PC-9 (cell line): ENCODE data around the gene ANXA3. TPM values are rescaled to one million over a fixed set of nuclear protein-coding genes. Genes with fewer than 3 reads are reported as not detected.

ENCODE experiments used
- BruUV-seq: library from RNA; stranded (reverse); fragments of 400-500 nt; replicated peaks from 2 replicates; lab custom pipeline; 2021; lab: Mats Ljungman, UMichigan
- CTCF ChIA-PET: fragments of 300-600 bp; sonication (Branson Sonifier 250); formaldehyde crosslinking; loops from one replicate; lab custom pipeline; 2022; ENCODE audit warnings: antibody characterized with exemption; lab: Charles Lee
- POLR2A ChIA-PET: fragments of 300-600 bp; sonication (Branson Sonifier 250); formaldehyde crosslinking; loops from one replicate; lab custom pipeline; 2022; ENCODE audit warnings: antibody characterized with exemption; ENCODE audit not compliant: unreplicated experiment; lab: Charles Lee
- DNase-seq, 2 experiments: peaks; one replicate each; pipeline versions ENCODE4 v3.0.0 to v3.0.0-alpha.2; 2015 to 2022; ENCODE audit warnings: mixed read lengths in 1 of 2
- H2AFZ ChIP-seq: fragments of 200-600 bp; sonication (generic); 2 replicates; pipeline ENCODE4 v1.8.1; 2017; ENCODE audit warnings: antibody characterized with exemption
- H3F3A ChIP-seq: fragments of 200-600 bp; sonication (generic); 2 replicates; pipeline ENCODE4 v1.8.1; 2017; ENCODE audit warnings: antibody characterized with exemption, mild to moderate bottlenecking, low read depth; ENCODE audit not compliant: insufficient read depth
- H3K27ac ChIP-seq: fragments of 200-600 bp; sonication (generic); 2 replicates; pipeline ENCODE4 v1.6.1; 2016; ENCODE audit warnings: mixed run types
- H3K27me3 ChIP-seq: fragments of 200-600 bp; sonication (generic); 2 replicates; pipeline ENCODE4 v1.6.1; 2016; ENCODE audit warnings: low read depth, mixed run types; ENCODE audit not compliant: insufficient read depth
- H3K36me3 ChIP-seq: fragments of 200-600 bp; sonication (generic); 2 replicates; pipeline ENCODE4 v1.6.1; 2016; ENCODE audit warnings: low read depth, mixed run types
- H3K4me1 ChIP-seq: fragments of 200-600 bp; sonication (generic); replicated peaks from 2 replicates; pipeline ENCODE4 v1.6.1; 2016; ENCODE audit warnings: mixed run types; ENCODE audit not compliant: insufficient read depth
- H3K4me2 ChIP-seq: fragments of 200-600 bp; sonication (generic); 2 replicates; pipeline ENCODE4 v1.6.1; 2017; ENCODE audit warnings: mixed run types
- H3K4me3 ChIP-seq: fragments of 200-600 bp; sonication (generic); 2 replicates; pipeline ENCODE4 v1.6.1; 2016; ENCODE audit warnings: mixed run types
- H3K79me2 ChIP-seq: fragments of 200-600 bp; sonication (generic); 2 replicates; pipeline ENCODE4 v1.6.1; 2017; ENCODE audit warnings: low read depth, mixed run types
- H3K9me2 ChIP-seq: fragments of 200-600 bp; sonication (generic); 2 replicates; pipeline ENCODE4 v1.8.1; 2017; ENCODE audit warnings: mild to moderate bottlenecking; ENCODE audit not compliant: insufficient read depth
- H3K9me3 ChIP-seq: fragments of 200-600 bp; sonication (generic); 2 replicates; pipeline ENCODE4 v1.8.1; 2016; ENCODE audit warnings: low read depth; ENCODE audit not compliant: insufficient read depth
- H4K20me1 ChIP-seq: fragments of 200-600 bp; sonication (generic); 2 replicates; pipeline ENCODE4 v1.8.1; 2017; ENCODE audit not compliant: insufficient read depth
- CTCF ChIP-seq: fragments of 200-600 bp; sonication (generic); conservative IDR thresholded peaks from 2 replicates; pipeline ENCODE4 v1.6.1; 2017; ENCODE audit warnings: mixed run types, antibody characterized with exemption, mild to moderate bottlenecking, moderate library complexity
- EZH2 ChIP-seq: fragments of 200-600 bp; sonication (generic); IDR thresholded peaks from 2 replicates; pipeline ENCODE4 v1.8.0; 2017; ENCODE audit warnings: antibody characterized with exemption, low read depth
- intact Hi-C: fragments of 100-400 bp; cut with micrococcal nuclease; formaldehyde crosslinking; loops from one replicate; pipeline ENCODE4 v1.10.0; 2022; ENCODE audit not compliant: unreplicated experiment
- total RNA-seq: library from RNA; stranded (reverse); gene quantifications from 2 replicates; pipeline ENCODE4 v1.2.3, GENCODE V29; 2021

Gene ANXA3
- total RNA-seq, 1 experiment from 2014 or later = 140 TPM

- Histone ChIP-seq H3K9me2 (no peaks in the 10 kb centered on the region), H3K27me3 (no peaks in the 10 kb centered on the region), H3K4me3 (no peak overlapping the region), H3K4me1 (peaks cover 80% of the 10 kb centered on the region), H2AFZ (no peak overlapping the region), H3K27ac (peak overlapping the region; percentile 52), H3F3A (peaks cover 34% of the 10 kb centered on the region; the same call in 1 of the 2 replicates), H3K79me2 (peaks cover 44% of the 10 kb centered on the region), H4K20me1 (no peaks in the 10 kb centered on the region), H3K4me2 (peak overlapping the region; percentile 56), H3K36me3 (peaks cover 34% of the 10 kb centered on the region), H3K9me3 (no peaks in the 10 kb centered on the region)
- ChIA-PET CTCF (no interaction called here), POLR2A (interaction anchor here (0.5 to 0.7 kb wide), 3 partner anchors 8 to 698 kb away, joined by 3 to 14 read pairs (median 12); partner anchors contain the start of gene MRPL1)
- intact Hi-C loops = loop anchor here (1.0 to 10.0 kb wide), 3 partner anchors 8 to 386 kb away; no protein-coding TSS in a partner anchor
- DNase-seq = peak; percentile 35 to 78
- TSS peak; percentile 44 for BruUV-seq
- TF ChIP-seq CTCF = no peak
- no peak for TF ChIP-seq EZH2
These were observed 8.9 kb downstream of the ANXA3 start for GRCh38 chr4:78560296-78560963.

GRCh38 chr4:78561677-78562076, 10.1 kb downstream of the ANXA3 start:
- Histone ChIP-seq H3K4me3 (no peak overlapping the region), H3K4me2 (peak overlapping the region; percentile 56), H3K4me1 (peaks cover 82% of the 10 kb centered on the region), H2AFZ (no peak overlapping the region), H3K27ac (peak overlapping the region; percentile 51), H3K9me3 (no peaks in the 10 kb centered on the region), H3K27me3 (no peaks in the 10 kb centered on the region), H3K9me2 (no peaks in the 10 kb centered on the region), H3K36me3 (peaks cover 27% of the 10 kb centered on the region), H3K79me2 (peaks cover 34% of the 10 kb centered on the region), H4K20me1 (no peaks in the 10 kb centered on the region), H3F3A (peaks cover 39% of the 10 kb centered on the region; the same call in 1 of the 2 replicates)
- TF ChIP-seq EZH2 = no peak
- TF ChIP-seq CTCF = no peak
- CTCF ChIA-PET = no interaction called here
- POLR2A ChIA-PET = interaction anchor here (1.1 kb wide), 1 partner anchor 10 kb away, joined by 4 read pairs; the partner anchor contains the start of gene ANXA3
- intact Hi-C loops = loop anchor here (10.0 kb wide), 1 partner anchor 387 kb away; no protein-coding TSS in a partner anchor
- no TSS peak for BruUV-seq
- DNase-seq = peak in 1 of 2 experiments; percentile 63

GRCh38 chr4:78562687-78563086, 11.1 kb downstream of the ANXA3 start:
- BruUV-seq = no TSS peak
- Histone ChIP-seq H3K36me3 (peaks cover 19% of the 10 kb centered on the region), H2AFZ (no peak overlapping the region), H3K27me3 (no peaks in the 10 kb centered on the region), H4K20me1 (no peaks in the 10 kb centered on the region), H3K27ac (no peak overlapping the region), H3K4me3 (no peak overlapping the region), H3K4me2 (no peak overlapping the region), H3K79me2 (peaks cover 34% of the 10 kb centered on the region), H3F3A (peaks cover 48% of the 10 kb centered on the region; the same call in 1 of the 2 replicates), H3K9me3 (no peaks in the 10 kb centered on the region), H3K4me1 (peaks cover 86% of the 10 kb centered on the region), H3K9me2 (no peaks in the 10 kb centered on the region)
- intact Hi-C loops = loop anchor here (10.0 kb wide), 1 partner anchor 388 kb away; no protein-coding TSS in a partner anchor
- POLR2A ChIA-PET = no interaction called here
- CTCF ChIA-PET = no interaction called here
- TF ChIP-seq EZH2 (no peak), CTCF (no peak)
- no peak for DNase-seq
